PC-9 (cell line): ENCODE measurements around the gene TMEM198. TPM values are rescaled to one million over a fixed set of nuclear protein-coding genes. Genes with fewer than 3 reads are reported as not detected.

Experiments
- BruUV-seq: library from RNA; stranded (reverse); fragments of 400-500 nt; replicated peaks from 2 replicates; lab custom pipeline; 2021; lab: Mats Ljungman, UMichigan
- CTCF ChIA-PET: fragments of 300-600 bp; sonication (Branson Sonifier 250); formaldehyde crosslinking; loops from one replicate; lab custom pipeline; 2022; ENCODE audit warnings: antibody characterized with exemption; lab: Charles Lee
- POLR2A ChIA-PET: fragments of 300-600 bp; sonication (Branson Sonifier 250); formaldehyde crosslinking; loops from one replicate; lab custom pipeline; 2022; ENCODE audit warnings: antibody characterized with exemption; ENCODE audit not compliant: unreplicated experiment; lab: Charles Lee
- DNase-seq, 2 experiments: peaks; one replicate each; pipeline versions ENCODE4 v3.0.0 to v3.0.0-alpha.2; 2015 to 2022; ENCODE audit warnings: mixed read lengths in 1 of 2
- H2AFZ ChIP-seq: fragments of 200-600 bp; sonication (generic); 2 replicates; pipeline ENCODE4 v1.8.1; 2017; ENCODE audit warnings: antibody characterized with exemption
- H3F3A ChIP-seq: fragments of 200-600 bp; sonication (generic); 2 replicates; pipeline ENCODE4 v1.8.1; 2017; ENCODE audit warnings: antibody characterized with exemption, mild to moderate bottlenecking, low read depth; ENCODE audit not compliant: insufficient read depth
- H3K27ac ChIP-seq: fragments of 200-600 bp; sonication (generic); 2 replicates; pipeline ENCODE4 v1.6.1; 2016; ENCODE audit warnings: mixed run types
- H3K27me3 ChIP-seq: fragments of 200-600 bp; sonication (generic); 2 replicates; pipeline ENCODE4 v1.6.1; 2016; ENCODE audit warnings: low read depth, mixed run types; ENCODE audit not compliant: insufficient read depth
- H3K36me3 ChIP-seq: fragments of 200-600 bp; sonication (generic); 2 replicates; pipeline ENCODE4 v1.6.1; 2016; ENCODE audit warnings: low read depth, mixed run types
- H3K4me1 ChIP-seq: fragments of 200-600 bp; sonication (generic); replicated peaks from 2 replicates; pipeline ENCODE4 v1.6.1; 2016; ENCODE audit warnings: mixed run types; ENCODE audit not compliant: insufficient read depth
- H3K4me2 ChIP-seq: fragments of 200-600 bp; sonication (generic); 2 replicates; pipeline ENCODE4 v1.6.1; 2017; ENCODE audit warnings: mixed run types
- H3K4me3 ChIP-seq: fragments of 200-600 bp; sonication (generic); 2 replicates; pipeline ENCODE4 v1.6.1; 2016; ENCODE audit warnings: mixed run types
- H3K79me2 ChIP-seq: fragments of 200-600 bp; sonication (generic); 2 replicates; pipeline ENCODE4 v1.6.1; 2017; ENCODE audit warnings: low read depth, mixed run types
- H3K9me2 ChIP-seq: fragments of 200-600 bp; sonication (generic); 2 replicates; pipeline ENCODE4 v1.8.1; 2017; ENCODE audit warnings: mild to moderate bottlenecking; ENCODE audit not compliant: insufficient read depth
- H3K9me3 ChIP-seq: fragments of 200-600 bp; sonication (generic); 2 replicates; pipeline ENCODE4 v1.8.1; 2016; ENCODE audit warnings: low read depth; ENCODE audit not compliant: insufficient read depth
- H4K20me1 ChIP-seq: fragments of 200-600 bp; sonication (generic); 2 replicates; pipeline ENCODE4 v1.8.1; 2017; ENCODE audit not compliant: insufficient read depth
- CTCF ChIP-seq: fragments of 200-600 bp; sonication (generic); conservative IDR thresholded peaks from 2 replicates; pipeline ENCODE4 v1.6.1; 2017; ENCODE audit warnings: mixed run types, antibody characterized with exemption, mild to moderate bottlenecking, moderate library complexity
- EZH2 ChIP-seq: fragments of 200-600 bp; sonication (generic); IDR thresholded peaks from 2 replicates; pipeline ENCODE4 v1.8.0; 2017; ENCODE audit warnings: antibody characterized with exemption, low read depth
- intact Hi-C: fragments of 100-400 bp; cut with micrococcal nuclease; formaldehyde crosslinking; loops from one replicate; pipeline ENCODE4 v1.10.0; 2022; ENCODE audit not compliant: unreplicated experiment
- total RNA-seq: library from RNA; stranded (reverse); gene quantifications from 2 replicates; pipeline ENCODE4 v1.2.3, GENCODE V29; 2021

The TMEM198 gene
- total RNA-seq, 1 experiment from 2014 or later: 3.6 TPM

- CTCF ChIA-PET: no interaction called here
- H4K20me1 ChIP-seq: no peaks in the 10 kb centered on the region
- BruUV-seq: no TSS peak
- intact Hi-C loops: no loop called here
- no peaks in the 10 kb centered on the region for H3K9me3 ChIP-seq
- H3K27me3 ChIP-seq: peaks cover 79% of the 10 kb centered on the region
- no peak overlapping the region for H3K27ac ChIP-seq
- POLR2A ChIA-PET: interaction anchor here (0.5 kb wide), 1 partner anchor 122 kb away, joined by 3 read pairs; no protein-coding TSS in a partner anchor
- H3K36me3 ChIP-seq: no peaks in the 10 kb centered on the region
- H3F3A ChIP-seq: no peaks in the 10 kb centered on the region
- no peak overlapping the region for H3K4me2 ChIP-seq
- H3K79me2 ChIP-seq: no peaks in the 10 kb centered on the region
- no peaks in the 10 kb centered on the region for H3K4me1 ChIP-seq
- no peak for TF ChIP-seq CTCF
- no peak for TF ChIP-seq EZH2
- H3K9me2 ChIP-seq: no peaks in the 10 kb centered on the region
- H3K4me3 ChIP-seq: no peak overlapping the region
- DNase-seq: no peak
- H2AFZ ChIP-seq: no peak overlapping the region
Observed at GRCh38 chr2:219513787-219514186, 30.0 kb upstream of the TMEM198 start.

GRCh38 chr2:219514196-219514761 is 29.5 kb upstream of the TMEM198 start, which contains the start of gene ASIC4:
ASIC4 (plus strand) TSS chr2:219514482; CDS start chr2:219514725, 243 bp downstream.
- CTCF ChIA-PET: interaction anchor here (0.6 kb wide), 1 partner anchor 48 kb away, joined by 3 read pairs; no protein-coding TSS in a partner anchor

GRCh38 chr2:219514836-219515235 is 29.0 kb upstream of the TMEM198 start:
- no TSS peak for BruUV-seq
- no peaks in the 10 kb centered on the region for H3K9me3 ChIP-seq
- H3K79me2 ChIP-seq: no peaks in the 10 kb centered on the region
- H3K27ac ChIP-seq: no peak overlapping the region
- no peaks in the 10 kb centered on the region for H4K20me1 ChIP-seq
- intact Hi-C loops: no loop called here
- TF ChIP-seq EZH2 (no peak), CTCF (no peak)
- no peaks in the 10 kb centered on the region for H3K36me3 ChIP-seq
- no peak overlapping the region for H2AFZ ChIP-seq
- no peak overlapping the region for H3K4me2 ChIP-seq
- no peaks in the 10 kb centered on the region for H3K4me1 ChIP-seq
- H3F3A ChIP-seq: no peaks in the 10 kb centered on the region
- no peak for DNase-seq
- no peak overlapping the region for H3K4me3 ChIP-seq
- no peaks in the 10 kb centered on the region for H3K9me2 ChIP-seq
- peaks cover 79% of the 10 kb centered on the region for H3K27me3 ChIP-seq
- ChIA-PET POLR2A (no interaction called here), CTCF (interaction anchor here (0.6 kb wide), 1 partner anchor 47 kb away, joined by 3 read pairs; no protein-coding TSS in a partner anchor)

More at GRCh38 chr2:219514196-219514761, 29.5 kb upstream of the TMEM198 start, which contains the start of gene ASIC4:
- peaks cover 79% of the 10 kb centered on the region for H3K27me3 ChIP-seq
- POLR2A ChIA-PET: interaction anchor here (0.5 kb wide), 1 partner anchor 122 kb away, joined by 3 read pairs; no protein-coding TSS in a partner anchor
- H3F3A ChIP-seq: no peaks in the 10 kb centered on the region
- no peaks in the 10 kb centered on the region for H3K9me3 ChIP-seq
- H4K20me1 ChIP-seq: no peaks in the 10 kb centered on the region
- no peaks in the 10 kb centered on the region for H3K79me2 ChIP-seq
- H3K4me1 ChIP-seq: no peaks in the 10 kb centered on the region
- no peak within 1 kb of the TSS for H2AFZ ChIP-seq
- TF ChIP-seq EZH2 (no peak), CTCF (no peak)
- no peak for DNase-seq
- no TSS peak for BruUV-seq
- H3K9me2 ChIP-seq: no peaks in the 10 kb centered on the region
- H3K36me3 ChIP-seq: no peaks in the 10 kb centered on the region
- no peak within 1 kb of the TSS for H3K4me3 ChIP-seq
- no peak within 1 kb of the TSS for H3K4me2 ChIP-seq
- intact Hi-C loops: no loop called here
- H3K27ac ChIP-seq: no peak within 1 kb of the TSS
